HCT116 (cell line): Measurements from ENCODE around the gene ADK. TPM values are rescaled to one million over a fixed set of nuclear protein-coding genes. Genes with fewer than 3 reads are reported as not detected.

Source experiments
- ATAC-seq: fragments of 200-7000 bp; cut with Tn5 transposase; 2 replicates; pipeline ENCODE4 v1.9.1; 2020; ENCODE audit warnings: mild to moderate bottlenecking, moderate library complexity
- BruUV-seq: library from RNA; stranded (reverse); fragments of 400-500 nt; replicated peaks from 2 replicates; lab custom pipeline; 2021; lab: Mats Ljungman, UMichigan
- CTCF ChIA-PET: fragments of 300-600 bp; sonication (Branson Sonifier 250); formaldehyde crosslinking; loops from one replicate; lab custom pipeline; 2021; ENCODE audit warnings: antibody characterized with exemption; lab: Charles Lee
- POLR2A ChIA-PET: fragments of 300-600, 350-600 bp; sonication (Branson Sonifier 250); formaldehyde crosslinking; loops from one replicate; lab custom pipeline; 2021; ENCODE audit warnings: antibody characterized with exemption; lab: Charles Lee
- RAD21 ChIA-PET, 2 experiments: fragments of 300-600 bp; sonication (Branson Sonifier 250); formaldehyde crosslinking; loops; one replicate each; lab custom pipeline; 2023; ENCODE audit warnings: low total read pairs in 2 of 2; ENCODE audit not compliant: uncharacterized antibody in 2 of 2, unreplicated experiment in 2 of 2, low non-redundant PET in 1 of 2; lab: Charles Lee
- DNase-seq: peaks from one replicate; pipeline ENCODE4 v3.0.0-alpha.2; 2010; ENCODE audit warnings: low read depth, low spot score
- H2AFZ ChIP-seq: fragments of 200-600 bp; shearing (Covaris generic), sonication (generic); 2 replicates; pipeline ENCODE4 v1.6.1; 2017; ENCODE audit warnings: low read depth, mixed run types, mixed read lengths, antibody characterized with exemption, low read length; ENCODE audit not compliant: poor library complexity, severe bottlenecking
- H3K27ac ChIP-seq: 2 replicates; pipeline ENCODE4 v1.5.1; 2012; ENCODE audit warnings: low read depth, low read length
- H3K27me3 ChIP-seq: fragments of 200-600 bp; sonication (generic); 2 replicates; pipeline ENCODE4 v1.6.1; 2016; ENCODE audit warnings: mixed run types, low read length, mixed read lengths; ENCODE audit not compliant: insufficient read depth
- H3K36me3 ChIP-seq, 2 experiments: fragments of 200-500 bp in 1 of 2; fragments of 200-600 bp in 1 of 2; sonication (Bioruptor generic) in 1 of 2; sonication (generic) in 1 of 2; 2 replicates each; pipeline versions ENCODE4 v1.5.1 to v1.6.1; 2014 to 2016; ENCODE audit warnings: low read length in 2 of 2, inconsistent platforms in 1 of 2, mixed read lengths in 1 of 2, mixed run types in 1 of 2; ENCODE audit not compliant: insufficient read depth in 2 of 2, control insufficient read depth in 1 of 2
- H3K4me1 ChIP-seq, 2 experiments: fragments of 200-600 bp in 1 of 2; sonication (generic) in 1 of 2; 2 replicates each; pipeline versions ENCODE4 v1.5.1 to v1.6.1; 2012 to 2017; ENCODE audit warnings: low read length in 2 of 2, inconsistent platforms in 1 of 2, mild to moderate bottlenecking in 1 of 2, mixed read lengths in 1 of 2, mixed run types in 1 of 2, moderate library complexity in 1 of 2; ENCODE audit not compliant: insufficient read depth in 2 of 2, control insufficient read depth in 1 of 2
- H3K4me2 ChIP-seq: fragments of 200-600 bp; sonication (generic); 2 replicates; pipeline ENCODE4 v1.6.1; 2017; ENCODE audit warnings: mixed run types, low read length, mixed read lengths
- H3K4me3 ChIP-seq, 2 experiments: fragments of 200-600 bp in 1 of 2; sonication (generic) in 1 of 2; replicated peaks in 1 of 2; 2 replicates each; pipeline ENCODE4 v1.5.1; 2011 to 2016; ENCODE audit warnings: low read length in 2 of 2, control low read depth in 1 of 2, low read depth in 1 of 2, mild to moderate bottlenecking in 1 of 2, mixed read lengths in 1 of 2, mixed run types in 1 of 2
- H3K79me2 ChIP-seq: fragments of 200-600 bp; sonication (generic); 2 replicates; pipeline ENCODE4 v1.6.1; 2017; ENCODE audit warnings: mild to moderate bottlenecking, mixed run types, low read length, moderate library complexity, mixed read lengths; ENCODE audit not compliant: insufficient read depth
- H3K9ac ChIP-seq: fragments of 200-600 bp; sonication (generic); 2 replicates; pipeline ENCODE4 v1.6.1; 2016; ENCODE audit warnings: low read length, mixed read lengths
- H3K9me2 ChIP-seq: fragments of 200-600 bp; sonication (generic), shearing (Covaris generic); 2 replicates; pipeline ENCODE4 v1.6.1; 2017; ENCODE audit warnings: mixed run types, mild to moderate bottlenecking, moderate library complexity; ENCODE audit not compliant: insufficient read depth
- H3K9me3 ChIP-seq, 2 experiments: fragments of 200-500 bp in 1 of 2; fragments of 200-600 bp in 1 of 2; sonication (Bioruptor generic) in 1 of 2; sonication (generic) in 1 of 2; 2 replicates each; pipeline ENCODE4 v1.6.1; 2014 to 2017; ENCODE audit warnings: low read length in 2 of 2, mixed read lengths in 2 of 2, inconsistent platforms in 1 of 2, low read depth in 1 of 2, mild to moderate bottlenecking in 1 of 2, mixed run types in 1 of 2, moderate library complexity in 1 of 2; ENCODE audit not compliant: control insufficient read depth in 1 of 2, insufficient read depth in 1 of 2
- H4K20me1 ChIP-seq: fragments of 200-600 bp; sonication (generic), shearing (Covaris generic); 2 replicates; pipeline ENCODE4 v1.6.1; 2017; ENCODE audit warnings: mixed run types, mild to moderate bottlenecking, moderate library complexity; ENCODE audit not compliant: insufficient read depth
- CBX3 ChIP-seq: IDR thresholded peaks from 2 replicates; pipeline ENCODE4 v1.6.1; 2012; ENCODE audit warnings: low read depth
- CEBPB ChIP-seq: IDR thresholded peaks from 2 replicates; pipeline ENCODE4 v1.6.1; 2012; ENCODE audit warnings: low read depth
- ELF1 ChIP-seq: IDR thresholded peaks from 2 replicates; pipeline ENCODE4 v1.6.1; 2012; ENCODE audit warnings: low read depth, borderline replicate concordance
- EZH2phosphoT487 ChIP-seq: fragments of 200-600 bp; IDR thresholded peaks from 2 replicates; pipeline ENCODE4 v1.6.1; 2018; ENCODE audit warnings: antibody characterized with exemption, borderline replicate concordance
- FOSL1 ChIP-seq: IDR thresholded peaks from 2 replicates; pipeline ENCODE4 v1.6.1; 2012; ENCODE audit warnings: low read depth
- POLR2A ChIP-seq: IDR thresholded peaks from 2 replicates; pipeline ENCODE4 v1.7.0; 2011; ENCODE audit warnings: borderline replicate concordance; ENCODE audit not compliant: insufficient read depth, insufficient read length; ENCODE audit errors: extremely low read depth
- RAD21 ChIP-seq: IDR thresholded peaks from 2 replicates; pipeline ENCODE4 v1.6.1; 2012; ENCODE audit warnings: low read depth, mild to moderate bottlenecking
- SIN3A ChIP-seq: IDR thresholded peaks from 2 replicates; pipeline ENCODE4 v1.6.1; 2012; ENCODE audit warnings: low read depth
- SRF ChIP-seq: IDR thresholded peaks from 2 replicates; pipeline ENCODE4 v1.6.1; 2012; ENCODE audit warnings: low read depth
- ZNF274 ChIP-seq: fragments of 200-500 bp; sonication (Bioruptor generic); IDR thresholded peaks from 2 replicates; pipeline ENCODE4 v1.6.1; 2014; ENCODE audit warnings: mild to moderate bottlenecking, low read depth, low read length, inconsistent platforms
- intact Hi-C: fragments of 100-400 bp; cut with micrococcal nuclease; formaldehyde crosslinking; loops from 2 replicates; pipeline ENCODE4 v1.10.0; 2022
- total RNA-seq: library from RNA; stranded (reverse); gene quantifications from one replicate; pipeline ENCODE4 v1.2.1, GENCODE V29; 2021; ENCODE audit not compliant: unreplicated experiment
- TF ChIP-seq, protein P1 (sequence below): IDR thresholded peaks from 2 replicates; pipeline ENCODE4 v1.6.1; 2012
- TF ChIP-seq, protein P2 (sequence below): IDR thresholded peaks from 2 replicates; pipeline ENCODE4 v1.6.1; 2012; ENCODE audit warnings: low read depth
- TF ChIP-seq, protein P3 (sequence below), 3 experiments: fragments of 200-600 bp in 1 of 3; sonication (generic) in 1 of 3; IDR thresholded peaks in 2 of 3; conservative IDR thresholded peaks in 1 of 3; 2 replicates each; pipeline ENCODE4 v1.5.1; 2012 to 2017; ENCODE audit warnings: low read depth in 2 of 3, low read length in 2 of 3, antibody characterized with exemption in 1 of 3, borderline replicate concordance in 1 of 3, control low read depth in 1 of 3, mild to moderate bottlenecking in 1 of 3, mixed read lengths in 1 of 3, mixed run types in 1 of 3, moderate library complexity in 1 of 3; ENCODE audit not compliant: insufficient read depth in 1 of 3

Gene ADK
- total RNA-seq, 1 experiment from 2014 or later, result 55.0 TPM

DNA sequence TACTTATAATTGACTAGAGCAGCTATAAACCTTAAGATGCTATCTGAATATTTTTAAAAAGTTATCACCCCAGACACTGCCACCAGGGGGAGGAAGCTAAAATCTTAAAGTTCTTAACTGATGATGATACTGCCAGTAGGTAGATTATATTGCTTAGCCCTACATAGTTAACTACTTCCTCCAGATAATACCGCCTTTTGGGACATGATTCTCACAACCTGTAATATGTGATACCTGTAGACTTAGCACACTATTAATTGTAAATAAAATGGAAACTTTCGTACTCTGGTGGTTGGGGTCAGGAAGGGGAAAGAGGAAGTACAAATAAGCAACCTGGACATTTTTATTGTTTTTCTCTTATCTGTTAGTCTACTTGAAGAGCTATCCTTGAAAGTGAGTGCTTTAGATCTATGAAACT is 268.9 kb downstream of the ADK start:
- intact Hi-C loops, result loop anchor here (10.0 kb wide), 2 partner anchors 595 to 675 kb away; a partner anchor contains a TSS
- RAD21 ChIA-PET, result no interaction called here
- no TSS peak for BruUV-seq

DNA sequence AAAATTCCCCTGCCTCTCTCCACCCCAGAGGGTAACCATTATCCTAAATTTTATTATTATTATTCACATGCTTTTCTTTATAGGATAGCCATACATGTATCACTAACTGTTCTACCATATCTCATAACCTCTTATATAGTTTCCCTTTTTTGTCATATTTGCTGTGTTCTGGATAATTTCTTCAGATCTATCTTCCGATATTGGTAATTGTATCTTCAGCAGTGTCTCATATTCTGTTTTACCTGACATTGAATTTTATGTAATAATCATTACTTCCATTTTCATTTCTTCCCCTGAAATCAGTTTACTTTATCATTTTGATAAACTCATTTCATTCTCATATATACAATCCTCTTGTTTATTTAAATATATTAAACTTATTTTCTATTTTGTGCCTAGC is 273.5 kb downstream of the ADK start:
- Histone ChIP-seq H3K4me2 (no peak overlapping the region), H3K4me1 (no peaks in the 10 kb centered on the region), H3K27ac (no peak overlapping the region), H3K9ac (no peak overlapping the region), H4K20me1 (no peaks in the 10 kb centered on the region), H3K9me3 (no peaks in the 10 kb centered on the region), H3K36me3 (no peaks in the 10 kb centered on the region), H3K27me3 (no peaks in the 10 kb centered on the region), H3K4me3 (no peak overlapping the region), H3K9me2 (no peaks in the 10 kb centered on the region), H3K79me2 (no peaks in the 10 kb centered on the region), H2AFZ (no peak overlapping the region)
- DNase-seq (no peak), ATAC-seq (no peak)
- intact Hi-C loops, result loop anchor here (10.0 kb wide), 1 partner anchor 590 kb away; no protein-coding TSS in a partner anchor
- no peak for TF ChIP-seq ELF1
- TF ChIP-seq FOSL1, result no peak
- TF ChIP-seq EZH2phosphoT487, result no peak
- TF ChIP-seq CBX3, result no peak
- no peak for TF ChIP-seq SRF
- TF ChIP-seq POLR2A, result no peak
- TF ChIP-seq, protein P1, sequence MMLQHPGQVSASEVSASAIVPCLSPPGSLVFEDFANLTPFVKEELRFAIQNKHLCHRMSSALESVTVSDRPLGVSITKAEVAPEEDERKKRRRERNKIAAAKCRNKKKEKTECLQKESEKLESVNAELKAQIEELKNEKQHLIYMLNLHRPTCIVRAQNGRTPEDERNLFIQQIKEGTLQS, result no peak
- no peak for TF ChIP-seq CEBPB
- no peak for TF ChIP-seq ZNF274
- TF ChIP-seq, protein P2, sequence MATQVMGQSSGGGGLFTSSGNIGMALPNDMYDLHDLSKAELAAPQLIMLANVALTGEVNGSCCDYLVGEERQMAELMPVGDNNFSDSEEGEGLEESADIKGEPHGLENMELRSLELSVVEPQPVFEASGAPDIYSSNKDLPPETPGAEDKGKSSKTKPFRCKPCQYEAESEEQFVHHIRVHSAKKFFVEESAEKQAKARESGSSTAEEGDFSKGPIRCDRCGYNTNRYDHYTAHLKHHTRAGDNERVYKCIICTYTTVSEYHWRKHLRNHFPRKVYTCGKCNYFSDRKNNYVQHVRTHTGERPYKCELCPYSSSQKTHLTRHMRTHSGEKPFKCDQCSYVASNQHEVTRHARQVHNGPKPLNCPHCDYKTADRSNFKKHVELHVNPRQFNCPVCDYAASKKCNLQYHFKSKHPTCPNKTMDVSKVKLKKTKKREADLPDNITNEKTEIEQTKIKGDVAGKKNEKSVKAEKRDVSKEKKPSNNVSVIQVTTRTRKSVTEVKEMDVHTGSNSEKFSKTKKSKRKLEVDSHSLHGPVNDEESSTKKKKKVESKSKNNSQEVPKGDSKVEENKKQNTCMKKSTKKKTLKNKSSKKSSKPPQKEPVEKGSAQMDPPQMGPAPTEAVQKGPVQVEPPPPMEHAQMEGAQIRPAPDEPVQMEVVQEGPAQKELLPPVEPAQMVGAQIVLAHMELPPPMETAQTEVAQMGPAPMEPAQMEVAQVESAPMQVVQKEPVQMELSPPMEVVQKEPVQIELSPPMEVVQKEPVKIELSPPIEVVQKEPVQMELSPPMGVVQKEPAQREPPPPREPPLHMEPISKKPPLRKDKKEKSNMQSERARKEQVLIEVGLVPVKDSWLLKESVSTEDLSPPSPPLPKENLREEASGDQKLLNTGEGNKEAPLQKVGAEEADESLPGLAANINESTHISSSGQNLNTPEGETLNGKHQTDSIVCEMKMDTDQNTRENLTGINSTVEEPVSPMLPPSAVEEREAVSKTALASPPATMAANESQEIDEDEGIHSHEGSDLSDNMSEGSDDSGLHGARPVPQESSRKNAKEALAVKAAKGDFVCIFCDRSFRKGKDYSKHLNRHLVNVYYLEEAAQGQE, result no peak
- RAD21 ChIA-PET, result no interaction called here
- CTCF ChIA-PET, result no interaction called here
- POLR2A ChIA-PET, result no interaction called here
- no TSS peak for BruUV-seq

More for the DNA sequence above, 268.9 kb downstream of the ADK start:
- Histone ChIP-seq H3K9me3 (no peaks in the 10 kb centered on the region), H3K79me2 (no peaks in the 10 kb centered on the region), H3K4me3 (no peak overlapping the region), H3K27me3 (no peaks in the 10 kb centered on the region), H2AFZ (no peak overlapping the region), H3K4me2 (no peak overlapping the region), H3K9me2 (no peaks in the 10 kb centered on the region), H3K36me3 (no peaks in the 10 kb centered on the region), H3K27ac (no peak overlapping the region), H4K20me1 (no peaks in the 10 kb centered on the region), H3K9ac (no peak overlapping the region), H3K4me1 (peaks cover 0 to 7% of the 10 kb centered on the region in 2 experiments; a peak in 1 of 4 replicates)
- peak; percentile 57; the same call in 1 of the 2 replicates for ATAC-seq
- ChIA-PET CTCF (interaction anchor here (1.0 to 1.6 kb wide), 5 partner anchors 8 to 83 kb away, joined by 3 to 6 read pairs (median 3); no protein-coding TSS in a partner anchor), POLR2A (no interaction called here)
- peak; percentile 10 for DNase-seq
- TF ChIP-seq SIN3A (no peak), RAD21 (peak; percentile 48), SRF (no peak)
- TF ChIP-seq, protein P3, sequence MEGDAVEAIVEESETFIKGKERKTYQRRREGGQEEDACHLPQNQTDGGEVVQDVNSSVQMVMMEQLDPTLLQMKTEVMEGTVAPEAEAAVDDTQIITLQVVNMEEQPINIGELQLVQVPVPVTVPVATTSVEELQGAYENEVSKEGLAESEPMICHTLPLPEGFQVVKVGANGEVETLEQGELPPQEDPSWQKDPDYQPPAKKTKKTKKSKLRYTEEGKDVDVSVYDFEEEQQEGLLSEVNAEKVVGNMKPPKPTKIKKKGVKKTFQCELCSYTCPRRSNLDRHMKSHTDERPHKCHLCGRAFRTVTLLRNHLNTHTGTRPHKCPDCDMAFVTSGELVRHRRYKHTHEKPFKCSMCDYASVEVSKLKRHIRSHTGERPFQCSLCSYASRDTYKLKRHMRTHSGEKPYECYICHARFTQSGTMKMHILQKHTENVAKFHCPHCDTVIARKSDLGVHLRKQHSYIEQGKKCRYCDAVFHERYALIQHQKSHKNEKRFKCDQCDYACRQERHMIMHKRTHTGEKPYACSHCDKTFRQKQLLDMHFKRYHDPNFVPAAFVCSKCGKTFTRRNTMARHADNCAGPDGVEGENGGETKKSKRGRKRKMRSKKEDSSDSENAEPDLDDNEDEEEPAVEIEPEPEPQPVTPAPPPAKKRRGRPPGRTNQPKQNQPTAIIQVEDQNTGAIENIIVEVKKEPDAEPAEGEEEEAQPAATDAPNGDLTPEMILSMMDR (IDR thresholded peaks at IDR 0.05 in 2 of 3, conservative IDR thresholded peaks at IDR 0.05 in 1 of 3; ENCODE audit: borderline replicate concordance in 1 of 3, insufficient read depth in 1 of 3, low read depth in 2 of 3, low read length in 2 of 3), result peak; percentile 32 to 65 (median 57); a peak in 5 of 6 replicates
